Neural progenitor cell (in vitro differentiated cells): ENCODE data around the gene DSCAML1. TPM values are rescaled to one million over a fixed set of nuclear protein-coding genes. Genes with fewer than 3 reads are reported as not detected.

Experiments used
- DNase-seq: peaks from one replicate; pipeline ENCODE4 v3.0.0-alpha.2; 2016; ENCODE audit warnings: low spot score
- H2AFZ ChIP-seq: fragments of 200-600 bp; sonication (generic); replicated peaks from 2 replicates; pipeline ENCODE4 v1.6.1; 2016; ENCODE audit warnings: antibody characterized with exemption
- H3F3A ChIP-seq: fragments of 200-600 bp; sonication (generic); 2 replicates; pipeline ENCODE4 v1.6.1; 2016; ENCODE audit warnings: antibody characterized with exemption, low read depth
- H3K27ac ChIP-seq: fragments of 200-600 bp; sonication (generic); 2 replicates; pipeline ENCODE4 v1.5.1; 2016; ENCODE audit warnings: mild to moderate bottlenecking
- H3K27me3 ChIP-seq: fragments of 200-600 bp; sonication (generic); 2 replicates; pipeline ENCODE4 v1.6.1; 2016; ENCODE audit warnings: mild to moderate bottlenecking, moderate library complexity
- H3K36me3 ChIP-seq: fragments of 200-600 bp; sonication (generic); 2 replicates; pipeline ENCODE4 v1.5.1; 2016
- H3K4me1 ChIP-seq: fragments of 200-600 bp; sonication (generic); 2 replicates; pipeline ENCODE4 v1.6.1; 2016; ENCODE audit warnings: mixed run types
- H3K4me2 ChIP-seq: fragments of 200-600 bp; sonication (generic); 2 replicates; pipeline ENCODE4 v1.6.1; 2016
- H3K4me3 ChIP-seq: fragments of 200-600 bp; sonication (generic); 2 replicates; pipeline ENCODE4 v1.5.1; 2016
- H3K79me2 ChIP-seq: fragments of 200-600 bp; sonication (generic); 2 replicates; pipeline ENCODE4 v1.6.1; 2016; ENCODE audit warnings: low read depth
- H3K9ac ChIP-seq: fragments of 200-600 bp; sonication (generic); 2 replicates; pipeline ENCODE4 v1.6.1; 2016
- H3K9me3 ChIP-seq: fragments of 200-600 bp; sonication (generic); 2 replicates; pipeline ENCODE4 v1.5.1; 2016; ENCODE audit warnings: low read depth
- H4K20me1 ChIP-seq: fragments of 200-600 bp; sonication (generic); 2 replicates; pipeline ENCODE4 v1.6.1; 2016; ENCODE audit warnings: low read depth
- H3K27ac Mint-ChIP-seq: 3 replicates; pipeline ENCODE4 v1.8.0; 2021; ENCODE audit warnings: mixed read lengths
- H3K27me3 Mint-ChIP-seq: 2 replicates; pipeline ENCODE4 v1.8.0; 2022; ENCODE audit warnings: low read depth, mild to moderate bottlenecking, inconsistent platforms, moderate library complexity, mixed read lengths; ENCODE audit not compliant: insufficient read depth
- H3K36me3 Mint-ChIP-seq: 3 replicates; pipeline ENCODE4 v1.8.0; 2021; ENCODE audit warnings: mixed read lengths
- H3K4me1 Mint-ChIP-seq: 3 replicates; pipeline ENCODE4 v1.8.0; 2021; ENCODE audit warnings: mixed read lengths
- H3K4me3 Mint-ChIP-seq: 3 replicates; pipeline ENCODE4 v1.8.0; 2021; ENCODE audit warnings: mild to moderate bottlenecking, moderate library complexity, mixed read lengths
- H3K9me3 Mint-ChIP-seq: 3 replicates; pipeline ENCODE4 v1.8.0; 2020; ENCODE audit warnings: mixed read lengths
- EZH2 ChIP-seq: fragments of 200-600 bp; sonication (generic); IDR thresholded peaks from 2 replicates; pipeline ENCODE4 v1.6.1; 2017; ENCODE audit warnings: antibody characterized with exemption, mild to moderate bottlenecking, moderate library complexity
- EZH2phosphoT487 ChIP-seq: fragments of 200-600 bp; sonication (generic); IDR thresholded peaks from 2 replicates; pipeline ENCODE4 v1.6.1; 2017; ENCODE audit warnings: antibody characterized with exemption
- total RNA-seq: library from RNA; depleted of rRNA; stranded (reverse); fragments of >200 nt; gene quantifications from 2 replicates; pipeline ENCODE4 v1.2.3, GENCODE V29; 2015; ENCODE audit warnings: low replicate concordance
- TF ChIP-seq, protein P1 (sequence below): fragments of 200-600 bp; sonication (generic); IDR thresholded peaks from 2 replicates; pipeline ENCODE4 v1.5.1; 2017; ENCODE audit warnings: antibody characterized with exemption, mild to moderate bottlenecking

Gene DSCAML1
- total RNA-seq, 1 donor from 2014 or later: 0.06 TPM

DNA sequence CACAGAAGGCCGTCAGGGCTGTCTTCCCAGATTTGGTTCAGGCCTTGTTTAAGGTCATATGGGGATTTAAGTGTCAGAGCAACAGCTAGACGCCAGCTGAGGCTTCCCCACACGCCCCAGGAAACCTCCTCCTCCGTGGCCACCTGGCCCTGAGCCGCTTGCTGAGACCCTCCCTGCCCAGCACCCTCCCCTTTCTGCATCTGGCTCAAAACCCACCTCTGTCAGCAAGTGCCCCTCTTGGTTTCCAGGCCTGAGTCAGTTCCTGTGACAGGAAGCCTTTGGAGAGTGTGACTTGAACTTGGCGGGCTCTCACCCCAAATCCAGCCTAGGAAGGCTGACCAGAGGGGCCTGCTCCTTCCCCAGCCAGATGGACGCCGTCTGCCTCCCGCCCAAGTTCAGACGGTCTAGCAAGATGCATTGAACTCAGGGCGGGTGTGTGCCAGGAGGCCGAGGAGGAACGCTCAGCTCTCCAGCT lies 27.0 kb upstream of the DSCAML1 start:
- Mint-ChIP-seq H3K4me3 (no peak overlapping the region), H3K27ac (no peak overlapping the region), H3K4me1 (peaks cover 17% of the 10 kb centered on the region)

DNA sequence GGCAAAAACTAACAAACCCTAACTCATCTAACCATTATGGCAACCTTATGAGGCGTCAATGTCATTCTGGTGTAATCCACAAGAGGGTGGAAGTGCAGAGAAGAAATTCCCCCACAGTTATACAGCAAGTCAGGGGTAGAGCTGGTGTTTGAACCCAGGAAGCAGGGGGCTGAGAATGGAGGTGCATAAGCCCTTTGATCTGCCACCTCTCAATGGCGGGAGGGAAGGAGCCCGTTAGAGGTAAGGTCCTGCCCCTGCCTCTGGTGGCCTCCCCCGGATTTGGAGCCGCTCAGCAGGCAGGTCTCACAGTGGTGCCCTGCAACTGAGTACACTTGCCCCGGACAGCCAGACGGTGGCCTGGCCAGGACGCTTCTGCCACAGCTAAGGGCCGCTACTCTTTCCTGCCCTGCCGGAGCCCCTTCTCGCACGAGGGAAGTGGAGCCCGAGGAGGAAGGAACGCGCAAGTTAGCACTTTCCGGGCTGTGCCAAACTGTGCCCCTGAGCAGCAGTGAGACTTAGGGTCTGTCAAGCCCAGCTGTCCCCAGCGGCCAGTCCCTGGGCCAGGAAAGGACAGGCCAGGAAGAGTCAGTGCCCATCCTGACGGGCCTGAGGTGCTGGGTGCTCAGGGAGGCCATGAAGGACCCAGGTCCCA lies 26.4 kb upstream of the DSCAML1 start:
- Histone ChIP-seq H3K79me2 (no peaks in the 10 kb centered on the region), H3K27me3 (no peaks in the 10 kb centered on the region), H3K4me2 (no peak overlapping the region), H3K9ac (no peak overlapping the region), H2AFZ (no peak overlapping the region), H3K36me3 (no peaks in the 10 kb centered on the region), H3K27ac (no peak overlapping the region), H3F3A (no peaks in the 10 kb centered on the region), H3K4me3 (no peak overlapping the region), H4K20me1 (no peaks in the 10 kb centered on the region), H3K9me3 (no peaks in the 10 kb centered on the region), H3K4me1 (no peaks in the 10 kb centered on the region)
- peak; percentile 39 for DNase-seq
- H3K27ac Mint-ChIP-seq: no peak overlapping the region
- no peaks in the 10 kb centered on the region for H3K9me3 Mint-ChIP-seq
- peaks cover 19% of the 10 kb centered on the region for H3K4me1 Mint-ChIP-seq
- TF ChIP-seq EZH2: no peak
- TF ChIP-seq, protein P1, sequence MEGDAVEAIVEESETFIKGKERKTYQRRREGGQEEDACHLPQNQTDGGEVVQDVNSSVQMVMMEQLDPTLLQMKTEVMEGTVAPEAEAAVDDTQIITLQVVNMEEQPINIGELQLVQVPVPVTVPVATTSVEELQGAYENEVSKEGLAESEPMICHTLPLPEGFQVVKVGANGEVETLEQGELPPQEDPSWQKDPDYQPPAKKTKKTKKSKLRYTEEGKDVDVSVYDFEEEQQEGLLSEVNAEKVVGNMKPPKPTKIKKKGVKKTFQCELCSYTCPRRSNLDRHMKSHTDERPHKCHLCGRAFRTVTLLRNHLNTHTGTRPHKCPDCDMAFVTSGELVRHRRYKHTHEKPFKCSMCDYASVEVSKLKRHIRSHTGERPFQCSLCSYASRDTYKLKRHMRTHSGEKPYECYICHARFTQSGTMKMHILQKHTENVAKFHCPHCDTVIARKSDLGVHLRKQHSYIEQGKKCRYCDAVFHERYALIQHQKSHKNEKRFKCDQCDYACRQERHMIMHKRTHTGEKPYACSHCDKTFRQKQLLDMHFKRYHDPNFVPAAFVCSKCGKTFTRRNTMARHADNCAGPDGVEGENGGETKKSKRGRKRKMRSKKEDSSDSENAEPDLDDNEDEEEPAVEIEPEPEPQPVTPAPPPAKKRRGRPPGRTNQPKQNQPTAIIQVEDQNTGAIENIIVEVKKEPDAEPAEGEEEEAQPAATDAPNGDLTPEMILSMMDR: peak; percentile 42
- H3K4me3 Mint-ChIP-seq: no peak overlapping the region
- no peaks in the 10 kb centered on the region for H3K36me3 Mint-ChIP-seq
- H3K27me3 Mint-ChIP-seq: peaks cover 2% of the 10 kb centered on the region

More for the DNA sequence above, 27.0 kb upstream of the DSCAML1 start:
- Histone ChIP-seq H3K4me3 (no peak overlapping the region), H3K27me3 (no peaks in the 10 kb centered on the region), H3K4me1 (no peaks in the 10 kb centered on the region), H3K27ac (no peak overlapping the region), H3F3A (no peaks in the 10 kb centered on the region), H3K9ac (no peak overlapping the region), H3K9me3 (no peaks in the 10 kb centered on the region), H2AFZ (no peak overlapping the region), H4K20me1 (no peaks in the 10 kb centered on the region), H3K36me3 (no peaks in the 10 kb centered on the region), H3K4me2 (no peak overlapping the region), H3K79me2 (no peaks in the 10 kb centered on the region)
- no peak for TF ChIP-seq EZH2
- no peak for TF ChIP-seq EZH2phosphoT487
- TF ChIP-seq, protein P1: no peak
- Mint-ChIP-seq H3K36me3 (no peaks in the 10 kb centered on the region), H3K27me3 (peaks cover 2% of the 10 kb centered on the region), H3K9me3 (no peaks in the 10 kb centered on the region)
- no peak for DNase-seq

DNA sequence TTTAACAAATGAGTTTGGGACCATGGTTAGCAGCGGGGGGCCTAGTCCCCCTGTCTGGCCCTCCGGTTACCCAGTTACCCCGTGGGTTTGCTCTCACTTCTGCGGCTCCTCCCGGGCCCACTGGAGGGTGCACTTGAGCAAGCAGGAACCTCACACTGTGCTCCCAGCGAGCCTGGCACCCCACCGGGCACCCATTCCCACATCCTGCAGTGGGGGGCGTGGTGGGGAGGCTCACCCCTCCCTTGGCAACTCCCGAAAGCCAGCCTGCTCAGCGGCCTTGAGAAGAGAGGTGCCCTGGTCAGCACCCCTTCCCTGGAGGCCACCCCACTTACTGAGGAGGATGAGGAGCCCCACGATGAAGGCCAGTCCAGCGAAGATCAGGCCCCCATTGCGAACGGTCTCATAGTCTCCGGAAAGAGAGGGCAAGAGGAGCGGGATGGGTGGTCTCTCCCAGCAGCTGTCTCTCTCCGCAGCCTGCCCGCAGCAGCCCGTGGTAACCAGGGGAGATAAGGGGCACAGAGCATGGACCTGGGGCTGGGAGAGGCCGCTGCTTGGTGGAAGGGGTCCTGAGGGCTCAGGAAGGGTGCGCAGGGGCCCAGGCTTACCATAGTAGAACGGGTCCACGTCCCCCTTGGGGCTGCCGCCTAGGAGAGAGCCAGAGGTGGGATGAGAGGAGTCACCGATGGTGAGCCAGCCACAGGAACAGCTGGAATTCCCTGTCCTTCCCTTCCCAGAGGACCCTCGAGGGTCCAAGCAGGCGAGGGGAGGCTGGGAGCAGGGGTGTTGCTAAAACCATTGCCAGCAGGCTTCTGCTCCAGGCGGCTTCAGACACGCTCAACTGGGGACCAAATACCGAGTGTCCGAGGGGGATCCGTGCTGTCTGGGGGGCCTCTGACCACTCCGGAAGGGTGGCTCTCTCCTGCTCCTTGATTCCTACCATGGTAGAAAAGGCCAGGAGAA lies 25.3 kb upstream of the DSCAML1 start:
- Mint-ChIP-seq H3K27ac (no peak overlapping the region), H3K4me1 (peaks cover 24% of the 10 kb centered on the region), H3K4me3 (no peak overlapping the region), H3K9me3 (no peaks in the 10 kb centered on the region), H3K36me3 (no peaks in the 10 kb centered on the region), H3K27me3 (peaks cover 6% of the 10 kb centered on the region)
- H3K4me1 ChIP-seq: peaks cover under 1% of the 10 kb centered on the region
- no peak overlapping the region for H3K9ac ChIP-seq
- DNase-seq: peak; percentile 68
- peaks cover under 1% of the 10 kb centered on the region for H4K20me1 ChIP-seq
- H2AFZ ChIP-seq: no peak overlapping the region
- peaks cover 2% of the 10 kb centered on the region for H3F3A ChIP-seq
- no peaks in the 10 kb centered on the region for H3K36me3 ChIP-seq
- no peaks in the 10 kb centered on the region for H3K79me2 ChIP-seq
- H3K9me3 ChIP-seq: no peaks in the 10 kb centered on the region
- TF ChIP-seq, protein P1: peak; percentile 62
- no peak for TF ChIP-seq EZH2
- H3K27me3 ChIP-seq: no peaks in the 10 kb centered on the region
- H3K4me3 ChIP-seq: no peak overlapping the region
- no peak overlapping the region for H3K27ac ChIP-seq
- H3K4me2 ChIP-seq: no peak overlapping the region
